GM19238 (cell line): ENCODE measurements around the gene TEX264.
A peak's percentile ranks its signal among the peaks of the same experiment; 100 is the strongest.
"Not testable (repeated sequence)": the region's sequence is repeated elsewhere in the genome, so short reads cannot be mapped to it uniquely, and the experiment has no call there.

ENCODE experiments used
- DNase-seq: peaks from one replicate; pipeline ENCODE4 v3.0.0; 2011; ENCODE audit warnings: low spot score; ENCODE audit not compliant: insufficient read length

Gene TEX264

DNA sequence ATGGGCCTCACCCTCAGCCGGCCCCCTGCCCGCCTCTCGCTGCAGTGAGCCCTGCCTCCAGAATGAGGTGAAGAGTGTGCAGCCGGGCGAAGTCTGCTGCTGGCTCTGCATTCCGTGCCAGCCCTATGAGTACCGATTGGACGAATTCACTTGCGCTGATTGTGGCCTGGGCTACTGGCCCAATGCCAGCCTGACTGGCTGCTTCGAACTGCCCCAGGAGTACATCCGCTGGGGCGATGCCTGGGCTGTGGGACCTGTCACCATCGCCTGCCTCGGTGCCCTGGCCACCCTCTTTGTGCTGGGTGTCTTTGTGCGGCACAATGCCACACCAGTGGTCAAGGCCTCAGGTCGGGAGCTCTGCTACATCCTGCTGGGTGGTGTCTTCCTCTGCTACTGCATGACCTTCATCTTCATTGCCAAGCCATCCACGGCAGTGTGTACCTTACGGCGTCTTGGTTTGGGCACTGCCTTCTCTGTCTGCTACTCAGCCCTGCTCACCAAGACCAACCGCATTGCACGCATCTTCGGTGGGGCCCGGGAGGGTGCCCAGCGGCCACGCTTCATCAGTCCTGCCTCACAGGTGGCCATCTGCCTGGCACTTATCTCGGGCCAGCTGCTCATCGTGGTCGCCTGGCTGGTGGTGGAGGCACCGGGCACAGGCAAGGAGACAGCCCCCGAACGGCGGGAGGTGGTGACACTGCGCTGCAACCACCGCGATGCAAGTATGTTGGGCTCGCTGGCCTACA, 44.4 kb downstream of the TEX264 start:
- no peak for DNase-seq

DNA sequence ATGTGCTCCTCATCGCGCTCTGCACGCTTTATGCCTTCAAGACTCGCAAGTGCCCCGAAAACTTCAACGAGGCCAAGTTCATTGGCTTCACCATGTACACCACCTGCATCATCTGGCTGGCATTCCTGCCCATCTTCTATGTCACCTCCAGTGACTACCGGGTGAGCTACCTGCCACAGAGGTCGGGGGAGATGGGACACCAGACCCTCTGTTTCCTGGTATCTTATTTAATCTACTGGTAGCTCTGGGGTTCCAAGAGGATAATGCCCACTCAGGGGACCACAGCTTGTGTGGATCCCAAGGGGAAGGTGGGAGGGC, 44.9 kb downstream of the TEX264 start:
- no peak for DNase-seq

DNA sequence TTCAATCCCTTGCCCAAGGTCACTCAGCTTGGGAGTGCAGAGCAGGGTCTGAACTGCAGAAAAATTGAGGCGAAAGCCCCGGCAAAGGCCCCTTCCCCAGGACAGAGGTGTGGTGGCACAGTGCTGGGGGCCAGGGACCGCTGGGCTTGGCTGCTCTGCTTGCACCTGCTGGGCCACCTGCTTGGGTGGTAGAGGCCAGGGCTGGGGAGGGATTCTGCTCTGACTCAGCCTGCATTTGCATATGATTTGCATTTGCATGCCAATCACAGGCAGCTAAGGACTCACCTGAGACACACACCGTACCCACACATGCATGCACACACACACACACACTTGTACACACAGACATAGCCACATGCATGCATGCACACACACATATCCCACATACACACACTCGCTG, 45.8 kb downstream of the TEX264 start:
- DNase-seq = peak; percentile 2

DNA sequence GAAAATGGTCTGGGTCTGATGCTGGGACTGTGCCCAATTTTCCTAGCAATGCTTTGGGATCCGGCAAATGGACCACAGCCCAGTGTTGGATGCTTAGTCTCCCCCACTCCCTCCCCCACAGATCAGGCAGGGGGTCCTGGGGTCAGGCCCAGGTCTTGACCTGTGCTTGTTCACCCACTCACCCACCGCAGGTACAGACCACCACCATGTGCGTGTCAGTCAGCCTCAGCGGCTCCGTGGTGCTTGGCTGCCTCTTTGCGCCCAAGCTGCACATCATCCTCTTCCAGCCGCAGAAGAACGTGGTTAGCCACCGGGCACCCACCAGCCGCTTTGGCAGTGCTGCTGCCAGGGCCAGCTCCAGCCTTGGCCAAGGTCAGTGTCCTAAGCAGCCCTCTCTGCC, 46.4 kb downstream of the TEX264 start:
- DNase-seq = no peak

DNA sequence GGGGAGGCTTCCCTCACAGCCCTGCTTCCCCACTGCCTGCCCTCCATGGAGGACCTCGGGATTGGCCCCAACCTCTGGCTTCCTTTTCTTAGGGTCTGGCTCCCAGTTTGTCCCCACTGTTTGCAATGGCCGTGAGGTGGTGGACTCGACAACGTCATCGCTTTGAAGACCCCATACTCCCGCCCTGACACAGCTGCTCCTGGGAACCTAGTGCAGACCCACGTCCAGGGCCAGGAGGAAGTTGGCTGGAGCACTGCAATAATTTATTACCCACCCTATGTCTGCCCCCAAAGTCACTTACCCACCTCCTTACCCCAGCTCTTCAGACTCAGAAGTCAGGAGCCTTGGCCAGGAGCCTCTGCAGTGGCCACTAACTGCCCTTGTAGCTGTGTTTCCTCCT, 46.9 kb downstream of the TEX264 start:
- no peak for DNase-seq

DNA sequence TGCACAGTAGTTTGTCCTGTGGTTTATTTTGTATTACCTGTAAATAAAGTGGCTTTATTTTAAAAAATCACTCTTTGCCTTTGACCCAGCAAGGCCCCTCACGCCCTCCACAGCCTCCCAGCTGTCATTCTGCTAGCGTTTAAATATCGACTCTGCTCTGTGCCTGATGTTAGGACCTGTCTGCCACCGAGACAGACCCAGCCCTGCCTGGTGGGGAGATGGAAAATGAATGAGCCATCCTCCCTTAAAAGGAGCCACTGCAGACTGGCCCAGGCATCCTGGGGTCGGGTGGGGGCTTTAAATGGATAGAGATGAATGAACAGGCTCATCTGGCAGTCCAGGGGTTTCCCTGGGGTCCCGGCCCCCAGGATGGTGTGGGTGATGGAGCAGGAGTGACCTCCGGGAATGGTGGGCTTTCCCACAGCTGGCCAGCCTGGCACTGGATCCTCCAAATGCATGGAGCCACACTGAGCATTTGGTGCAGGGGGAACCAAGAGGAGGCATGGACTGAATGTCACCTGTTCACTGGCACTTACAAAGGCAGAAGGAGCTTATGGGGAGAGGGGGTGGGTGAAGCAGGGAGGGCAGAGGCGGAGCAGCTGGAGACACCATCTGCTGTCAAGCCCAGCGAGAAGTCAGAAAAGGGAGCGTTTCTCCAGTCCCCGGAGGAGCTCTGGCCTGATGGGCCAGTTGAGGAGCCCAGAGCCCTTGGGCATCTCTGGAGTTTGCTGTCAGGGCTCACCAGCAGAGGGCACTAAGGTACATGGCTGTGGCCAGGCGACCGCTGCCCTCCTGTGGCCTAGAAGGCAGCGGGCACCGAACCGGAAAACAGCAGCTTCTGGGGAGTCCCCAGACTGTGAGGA, 47.7 kb downstream of the TEX264 start:
- peak; percentile 69 for DNase-seq

DNA sequence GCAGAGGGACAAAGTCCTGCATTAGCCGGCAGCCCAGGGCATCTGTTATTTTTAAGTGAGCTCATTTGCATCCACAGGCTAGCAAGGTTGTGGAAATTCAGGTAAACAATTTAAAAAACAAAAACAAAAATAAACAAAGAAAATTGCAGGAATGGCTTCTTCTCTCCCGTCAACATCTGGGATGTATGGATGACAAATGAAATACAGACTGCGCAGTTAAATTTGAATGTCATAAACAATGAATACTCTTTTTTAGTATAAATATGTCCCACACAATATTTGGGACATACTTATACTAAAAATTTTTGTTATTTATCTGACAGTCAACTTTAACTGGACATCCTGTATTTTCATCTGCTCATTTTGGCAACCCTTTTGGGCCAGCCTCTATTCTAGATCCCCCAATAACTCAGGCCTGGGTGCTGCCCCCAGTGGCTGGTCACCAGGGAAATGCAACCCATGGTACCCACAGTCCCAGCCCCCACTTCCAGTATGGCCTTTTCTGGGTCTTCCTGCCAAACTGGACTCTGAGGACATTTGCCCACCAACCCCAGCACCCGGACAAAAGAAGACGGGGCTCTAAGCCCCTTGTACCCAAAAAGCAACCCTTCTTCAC, 48.5 kb downstream of the TEX264 start:
- peak; percentile 2 for DNase-seq

DNA sequence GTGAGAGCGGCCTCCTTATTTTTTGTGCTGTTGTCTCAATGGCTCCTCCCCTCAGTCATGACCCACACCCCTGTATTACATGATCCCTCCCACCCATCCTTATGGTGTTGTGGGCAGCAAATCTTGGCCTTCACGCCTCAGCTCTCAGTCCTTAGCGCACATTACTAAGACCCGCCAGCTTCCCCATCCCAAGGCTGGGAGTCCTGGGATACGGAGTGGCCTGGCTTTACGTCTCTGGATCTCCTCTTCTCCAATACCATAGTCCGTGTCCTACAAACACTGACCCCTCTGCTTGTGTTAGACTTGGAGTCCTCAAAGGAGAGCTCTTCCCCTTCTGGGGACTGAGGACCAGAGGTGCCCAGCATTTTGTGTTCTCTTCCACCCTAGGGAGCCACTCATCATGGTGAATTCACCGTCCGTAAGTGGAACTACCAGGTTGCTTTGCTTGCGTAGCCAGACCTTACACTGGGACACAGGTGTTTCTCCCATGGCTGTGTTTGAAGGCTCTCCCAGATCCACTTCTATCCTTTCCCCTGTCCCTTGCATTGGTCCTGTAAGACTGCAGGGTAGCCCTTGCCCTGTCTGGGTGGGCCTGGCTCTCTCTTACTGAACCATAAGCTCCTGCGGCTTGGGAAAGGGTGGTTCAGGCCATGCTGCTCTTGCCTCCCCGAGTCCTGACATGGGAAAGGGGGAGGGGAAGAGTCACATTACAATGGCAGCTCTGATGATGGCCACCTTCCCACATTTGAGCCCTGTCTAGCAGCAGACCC, 49.4 kb downstream of the TEX264 start:
- no peak for DNase-seq

DNA sequence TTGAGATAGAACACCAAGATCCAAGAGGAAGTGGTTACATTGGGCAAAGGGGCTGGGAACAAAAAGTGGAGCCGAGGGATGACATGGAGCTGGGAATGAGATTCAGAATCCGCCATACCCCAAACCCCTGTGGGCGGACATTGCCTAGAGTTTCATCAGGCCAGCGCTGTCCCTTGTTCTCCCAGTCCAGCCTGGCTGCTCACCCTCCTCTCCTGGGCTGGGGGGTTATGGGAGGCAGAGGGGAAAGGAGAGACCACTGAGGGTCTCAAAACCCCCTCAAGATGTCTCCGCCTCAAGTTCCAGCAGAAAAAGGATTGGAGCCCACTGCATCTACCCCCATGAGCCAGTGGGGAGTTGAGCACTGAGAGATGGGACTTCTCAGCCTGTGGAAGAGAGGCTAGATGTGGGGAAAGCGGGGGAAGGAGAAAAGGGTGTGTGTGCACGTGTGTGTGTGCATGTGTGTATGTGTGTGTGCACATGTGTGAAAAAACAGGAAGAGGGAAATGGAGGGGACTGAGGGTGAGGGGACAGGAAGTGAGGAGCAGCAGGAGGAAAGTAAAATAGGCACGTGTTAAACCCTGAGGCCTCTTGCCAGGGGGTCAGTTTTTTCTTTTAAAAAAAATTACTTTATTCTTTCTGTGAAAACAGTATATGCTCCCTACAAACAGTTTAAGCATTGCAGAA, 50.2 kb downstream of the TEX264 start:
- no peak for DNase-seq

DNA sequence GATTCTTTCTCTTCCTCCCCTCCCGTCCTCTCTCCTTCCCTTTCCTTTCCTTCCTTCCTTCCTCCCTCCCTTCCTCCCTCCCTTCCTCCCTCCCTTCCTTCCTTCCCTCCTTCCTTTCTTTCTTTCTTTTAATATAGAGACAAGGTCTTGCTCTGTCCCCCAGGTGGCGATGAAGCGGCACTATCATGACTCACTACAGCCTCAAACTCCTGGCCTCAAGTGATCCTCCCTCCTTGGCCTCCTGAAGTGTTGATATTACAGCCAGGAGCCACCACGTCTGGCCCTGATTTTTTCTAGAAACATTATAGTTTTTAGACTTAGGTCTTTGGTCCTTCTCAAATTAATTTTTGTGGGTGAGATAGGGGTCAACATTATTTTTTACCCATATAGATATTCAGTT, 51.3 kb downstream of the TEX264 start:
- no peak for DNase-seq

DNA sequence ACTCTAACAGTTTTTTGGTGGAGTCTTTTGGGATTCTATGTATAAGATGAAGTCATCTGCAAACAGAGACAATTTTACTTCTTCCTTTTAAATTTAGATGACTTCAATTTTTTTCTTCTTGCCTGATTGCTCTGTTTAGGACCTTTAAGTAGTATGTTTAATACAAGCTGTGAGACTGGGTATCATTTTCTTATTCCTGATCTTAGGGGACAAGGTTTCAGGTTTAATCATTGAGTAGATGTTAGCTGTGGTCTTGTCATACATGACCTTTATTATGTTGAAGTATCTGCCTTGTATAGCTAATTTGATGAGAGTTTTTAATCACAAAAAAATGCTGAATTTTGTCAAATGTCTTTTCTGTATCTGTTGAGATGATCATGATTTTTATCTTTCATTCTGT, 56.4 kb downstream of the TEX264 start:
- DNase-seq = no peak

DNA sequence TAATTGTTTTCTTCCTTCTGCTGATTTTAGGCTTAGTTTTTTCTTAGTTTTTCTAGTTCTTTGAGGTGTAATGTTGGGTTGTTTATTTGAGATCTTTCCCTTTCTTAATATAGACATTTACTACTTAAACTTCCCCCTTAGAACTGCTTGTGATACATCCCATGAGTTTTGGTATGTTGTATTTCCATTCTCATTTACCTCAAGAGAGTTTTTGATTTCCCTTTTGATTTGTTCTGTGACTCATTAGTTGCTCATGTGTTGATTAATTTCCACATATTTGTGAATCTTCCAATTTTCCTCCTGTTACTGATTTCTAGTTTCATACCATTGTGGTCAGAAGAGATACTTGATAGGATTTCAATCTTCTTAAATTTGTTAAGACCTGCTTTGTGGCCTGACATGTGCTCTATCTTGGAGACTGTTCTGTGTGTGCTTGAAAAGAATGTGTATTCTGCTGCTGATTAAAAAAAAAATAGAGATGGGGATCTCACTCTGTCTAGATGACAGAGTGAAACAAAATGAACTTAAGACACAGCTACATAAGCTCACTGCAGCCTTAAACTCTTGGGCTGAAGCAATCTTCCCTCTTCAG, 58.1 kb downstream of the TEX264 start:
- no peak for DNase-seq

DNA sequence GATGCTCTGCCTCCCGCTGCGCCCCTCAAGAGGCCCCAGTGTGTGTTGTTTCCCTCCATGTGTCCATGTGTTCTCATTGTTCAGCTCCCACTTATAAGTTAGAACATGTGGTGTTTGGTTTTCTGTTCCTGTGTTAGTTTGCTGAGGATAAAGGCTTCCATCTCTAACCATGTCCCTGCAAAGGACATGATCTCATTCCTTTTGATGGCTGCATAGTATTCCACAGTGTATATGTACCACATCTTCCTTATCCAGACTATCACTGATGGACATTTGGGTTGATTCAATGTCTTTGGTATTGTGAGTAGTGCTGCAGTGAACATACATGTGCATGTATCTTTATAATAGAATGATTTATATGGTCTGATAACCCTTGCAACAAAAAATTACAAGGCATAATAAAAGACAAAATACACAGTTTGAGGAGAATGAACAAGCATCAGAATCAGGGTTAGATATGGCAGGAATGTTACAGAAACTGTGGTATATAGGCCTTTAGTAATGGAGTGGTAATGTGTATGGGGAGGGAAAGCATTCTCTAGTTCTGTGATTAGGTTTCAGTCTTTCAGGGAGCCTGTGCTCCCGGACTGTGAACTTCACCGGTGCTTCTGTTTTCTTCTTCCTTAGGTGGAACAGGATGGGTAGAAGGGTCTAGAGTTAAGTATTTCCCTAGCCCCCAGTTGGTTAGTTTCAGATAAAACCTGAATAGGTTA, 63.0 kb downstream of the TEX264 start:
- no peak for DNase-seq

DNA sequence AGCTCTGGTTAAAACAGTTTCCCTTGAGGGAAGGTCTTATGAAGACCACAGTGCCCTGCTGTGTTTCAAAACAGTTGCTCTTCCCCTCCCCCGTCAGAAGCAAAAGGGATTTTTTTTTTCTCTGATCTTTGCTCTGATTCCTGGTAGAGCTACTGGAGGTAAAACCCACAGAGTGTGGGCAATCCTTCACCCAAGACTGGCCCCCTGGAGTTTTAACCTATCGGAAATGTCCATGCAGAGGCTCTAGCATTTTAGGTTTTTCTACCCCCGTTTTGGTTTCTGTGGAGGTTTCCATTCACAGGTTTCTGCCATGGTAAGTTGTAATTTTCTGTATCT, 63.5 kb downstream of the TEX264 start:
- DNase-seq = no peak

DNA sequence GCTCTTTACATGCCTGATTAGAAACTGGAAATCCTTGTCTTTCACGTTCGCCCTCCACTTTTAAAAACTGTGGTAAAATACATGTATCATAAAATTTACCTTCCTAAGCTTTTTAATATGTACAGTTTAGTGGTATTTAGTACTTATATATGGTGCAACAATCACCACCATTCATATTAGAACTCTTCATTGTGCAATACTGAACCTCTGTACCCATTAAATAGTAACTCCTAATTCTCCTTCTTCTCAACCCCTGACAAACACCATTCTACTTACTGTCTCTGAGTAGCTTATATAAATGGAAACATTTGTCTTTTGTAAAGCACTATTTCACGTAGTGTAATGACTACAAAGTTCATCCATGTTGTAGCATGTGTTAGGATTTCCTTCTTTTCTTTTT, 64.0 kb downstream of the TEX264 start:
- no peak for DNase-seq

DNA sequence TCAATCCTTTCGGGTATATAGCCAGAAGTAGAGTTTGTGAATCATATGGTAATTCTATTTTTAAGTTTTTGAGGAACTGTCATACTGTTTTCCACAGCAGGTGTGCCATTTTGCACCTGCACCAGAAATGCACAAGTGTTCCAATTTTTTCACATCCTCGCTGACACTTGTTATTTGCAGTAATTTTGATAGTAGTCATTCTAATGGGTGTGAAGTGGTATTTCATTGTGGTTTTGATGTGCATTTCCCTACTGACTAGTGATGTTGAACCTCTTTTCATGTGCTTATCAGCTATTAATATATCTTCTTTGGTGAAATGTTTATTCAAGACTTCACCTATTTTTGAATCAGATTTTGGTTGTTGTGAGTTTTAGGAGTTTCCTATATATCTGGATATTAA, 64.9 kb downstream of the TEX264 start:
- no peak for DNase-seq

DNA sequence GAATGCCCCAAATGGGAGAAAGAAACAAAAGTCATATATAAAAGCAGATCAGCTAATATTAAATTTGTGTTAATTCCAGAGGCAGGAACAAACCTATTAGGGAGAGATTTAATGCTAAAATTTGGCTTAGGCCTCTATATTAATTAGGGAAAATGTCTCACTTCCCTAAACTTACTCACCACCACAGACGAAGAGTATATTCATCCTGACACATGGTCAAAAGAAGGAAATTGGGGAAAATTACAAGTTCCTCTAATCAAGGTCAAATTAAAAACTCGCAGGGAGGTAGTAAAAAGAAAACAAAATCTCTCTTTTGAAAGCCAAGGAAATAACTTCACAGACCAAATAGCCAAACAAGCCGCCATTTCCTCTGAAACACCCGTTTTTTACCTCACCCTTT, 68.1 kb downstream of the TEX264 start:
- no peak for DNase-seq

DNA sequence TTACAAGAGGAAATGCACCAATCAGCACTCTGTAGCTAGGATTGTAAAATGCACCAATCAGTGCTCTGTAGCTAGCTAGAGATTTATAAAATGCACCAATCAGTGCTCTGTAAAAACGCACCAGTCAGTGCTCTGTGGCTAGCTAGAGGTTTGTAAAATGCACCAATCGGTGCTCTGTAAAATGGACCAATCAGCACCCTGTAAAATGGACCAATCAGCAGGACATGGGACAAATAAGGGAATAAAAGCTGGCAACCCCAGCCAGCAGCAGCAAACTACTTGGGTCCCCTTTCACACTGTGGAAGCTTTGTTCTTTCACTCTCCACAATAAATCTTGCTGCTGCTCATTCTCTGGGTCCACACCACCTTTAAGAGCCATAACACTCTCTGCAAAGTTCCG, 71.3 kb downstream of the TEX264 start:
- not testable (repeated sequence) for DNase-seq

DNA sequence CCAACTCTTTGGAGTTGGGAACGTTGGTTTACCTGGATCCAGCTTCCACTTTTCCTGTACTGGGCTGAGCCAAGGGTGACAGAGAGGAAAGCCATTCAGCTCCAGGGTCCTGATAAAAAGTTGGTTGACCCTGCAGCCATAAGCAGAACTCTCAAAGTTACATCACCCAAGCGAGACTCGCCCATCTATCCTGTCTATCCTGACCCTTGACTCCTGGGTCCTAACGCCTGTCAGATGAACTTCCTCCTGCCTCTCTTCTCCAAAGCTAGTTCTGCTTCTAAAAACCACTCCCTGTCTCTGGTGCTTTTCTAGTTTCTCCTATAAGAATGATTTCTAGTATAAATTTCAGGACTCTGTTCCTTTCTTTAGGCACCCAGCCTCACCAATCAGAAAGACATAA, 71.9 kb downstream of the TEX264 start:
- not testable (repeated sequence) for DNase-seq

DNA sequence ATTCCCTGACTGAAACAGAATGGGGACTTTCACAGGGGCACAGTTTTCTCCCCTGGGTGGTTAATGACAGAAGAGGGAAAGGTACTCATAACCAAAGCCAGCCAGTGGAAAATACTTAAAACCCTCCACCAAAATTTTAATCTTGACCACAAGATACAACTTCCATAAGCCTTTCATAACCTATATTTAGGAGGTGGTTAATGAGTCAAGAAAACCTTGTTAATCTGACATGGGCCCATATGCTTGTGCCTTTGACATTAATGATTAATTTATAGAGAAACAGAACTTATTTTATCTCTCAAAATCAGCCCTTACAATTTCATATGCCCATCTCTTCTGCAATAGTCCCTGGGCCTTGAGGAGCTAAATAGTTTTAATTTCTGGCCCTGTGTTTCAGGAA, 76.8 kb downstream of the TEX264 start:
- DNase-seq = no peak
